ENCODE results near the gene DNAH1.

- TF ChIP-seq CTCF (IDR thresholded peaks at IDR 0.05) (no peak), POLR2AphosphoS5 (IDR thresholded peaks at IDR 0.05) (no peak), POLR2A (IDR thresholded peaks at IDR 0.05) (no peak), EP300 (IDR thresholded peaks at IDR 0.05) (no peak)
Measured at GRCh38 chr3:52288674-52289073, 27.4 kb upstream of the DNAH1 start.
